GM12878 (cell line): ENCODE data around the gene RASA4.
"Not testable (repeated sequence)": the region's sequence is repeated elsewhere in the genome, so short reads cannot be mapped to it uniquely, and the experiment has no call there.

Experiments
- CTCF ChIP-seq, 3 experiments: IDR thresholded peaks in 2 of 3; conservative IDR thresholded peaks in 1 of 3; 2 replicates each; pipeline ENCODE4 v1.5.1; 2011; ENCODE audit warnings: low read depth in 3 of 3, low read length in 3 of 3, mild to moderate bottlenecking in 3 of 3, control low read depth in 2 of 3, moderate library complexity in 2 of 3, inconsistent platforms in 1 of 3, mixed read lengths in 1 of 3; ENCODE audit not compliant: control insufficient read depth in 2 of 3, insufficient read depth in 1 of 3; ENCODE audit errors: extremely low read depth in 1 of 3
- ELK1 ChIP-seq: IDR thresholded peaks from 2 replicates; pipeline ENCODE4 v1.6.1; 2012; ENCODE audit warnings: low read depth, low read length, improper control_type of control experiment
- EZH2 ChIP-seq: IDR thresholded peaks from 2 replicates; pipeline ENCODE4 v1.6.1; 2012; ENCODE audit warnings: low read depth, mild to moderate bottlenecking, control low read depth, inconsistent platforms, low read length, borderline replicate concordance; ENCODE audit not compliant: control insufficient read depth
- LARP7 ChIP-seq: fragments of 450-650 bp; IDR thresholded peaks from 2 replicates; pipeline ENCODE4 v1.6.1; 2017; ENCODE audit warnings: mild to moderate bottlenecking
- MAX ChIP-seq: IDR thresholded peaks from 2 replicates; pipeline ENCODE4 v1.6.1; 2012; ENCODE audit warnings: low read depth, low read length, improper control_type of control experiment
- NFIC ChIP-seq: IDR thresholded peaks from 2 replicates; pipeline ENCODE4 v1.6.1; 2012; ENCODE audit warnings: low read depth, mild to moderate bottlenecking, inconsistent platforms, low read length, moderate library complexity
- POLR2AphosphoS5 ChIP-seq: IDR thresholded peaks from 2 replicates; pipeline ENCODE4 v1.6.1; 2011; ENCODE audit warnings: mild to moderate bottlenecking, low read length, inconsistent platforms
- POU2F2 ChIP-seq: IDR thresholded peaks from 3 replicates; pipeline ENCODE4 v1.6.1; 2011; ENCODE audit warnings: low read depth, mild to moderate bottlenecking, low read length, borderline replicate concordance
- RCOR1 ChIP-seq: conservative IDR thresholded peaks from 2 replicates; pipeline ENCODE4 v1.6.1; 2012; ENCODE audit warnings: low read depth, low read length, improper control_type of control experiment
- REST ChIP-seq: IDR thresholded peaks from 2 replicates; pipeline ENCODE4 v1.6.1; 2012; ENCODE audit warnings: mild to moderate bottlenecking, low read depth, low read length
- STAT1 ChIP-seq: fragments of 450-650 bp; conservative IDR thresholded peaks from 2 replicates; pipeline ENCODE4 v1.6.1; 2014; ENCODE audit warnings: antibody characterized with exemption, mild to moderate bottlenecking
- SUZ12 ChIP-seq: fragments of 200-600 bp; sonication (generic); IDR thresholded peaks from one replicate; pipeline ENCODE4 v1.6.1; 2018; ENCODE audit warnings: antibody characterized with exemption, mild to moderate bottlenecking; ENCODE audit not compliant: unreplicated experiment
- ZNF384 ChIP-seq: IDR thresholded peaks from 2 replicates; pipeline ENCODE4 v1.6.1; 2012; ENCODE audit warnings: low read depth, mild to moderate bottlenecking, low read length, improper control_type of control experiment, borderline replicate concordance

GRCh38 chr7:102542771-102543170, 73.8 kb downstream of the RASA4 start:
- not testable (repeated sequence) for TF ChIP-seq CTCF (IDR thresholded peaks at IDR 0.05 in 2 of 3, conservative IDR thresholded peaks at IDR 0.05 in 1 of 3; ENCODE audit: control insufficient read depth in 2 of 3, extremely low read depth in 1 of 3, insufficient read depth in 1 of 3, low read depth in 3 of 3, low read length in 3 of 3); NFIC; ZNF384; RCOR1; MAX; POU2F2; STAT1; LARP7; REST; EZH2; POLR2AphosphoS5; SUZ12; ELK1
